ENCODE data around the gene LRPAP1.

DNA sequence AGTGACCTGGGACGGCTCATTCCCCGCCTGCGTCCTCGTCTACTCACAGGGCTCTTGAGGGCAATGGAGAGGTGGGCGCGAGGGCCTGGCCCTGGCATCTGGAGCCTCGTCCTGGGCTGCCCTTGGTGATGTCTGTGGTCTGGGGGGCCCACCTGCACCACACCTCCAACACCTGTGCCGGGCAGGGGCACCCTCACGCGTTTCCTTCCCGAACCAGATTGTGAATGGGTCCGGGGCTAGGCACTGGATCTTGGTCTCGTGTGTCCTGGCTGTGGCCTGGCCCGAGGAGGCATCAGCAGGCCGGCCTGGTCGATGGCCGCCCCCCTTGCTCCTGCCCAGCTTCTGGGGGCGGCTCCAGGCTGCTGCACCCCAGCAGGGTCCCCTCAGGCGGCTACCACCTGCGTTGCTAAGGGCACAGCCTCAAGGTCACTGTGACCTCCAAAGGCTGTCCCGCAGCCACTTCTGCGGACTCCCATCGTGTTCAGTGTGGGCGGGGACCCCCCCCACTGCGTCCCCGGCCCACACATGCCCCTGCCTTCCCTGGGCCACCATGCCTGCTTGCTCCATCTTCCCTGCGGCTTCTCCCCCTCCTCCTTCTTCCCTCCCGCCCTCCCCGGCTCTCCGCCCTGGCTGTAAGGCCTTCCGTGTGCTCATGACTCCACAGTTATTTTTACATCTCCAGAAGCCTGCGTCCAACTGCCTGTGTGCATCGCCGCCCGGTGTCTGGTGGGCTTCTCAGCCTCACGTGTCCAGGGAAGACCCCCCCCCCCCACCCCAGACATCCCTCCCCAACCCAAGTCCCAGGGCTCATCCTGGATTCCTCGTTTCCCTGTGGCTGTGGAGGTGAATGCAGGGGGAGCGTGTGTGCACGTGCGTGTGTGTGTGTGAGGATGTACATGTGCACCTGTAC is 65.3 kb downstream of the LRPAP1 start:
- TF ChIP-seq, protein P1, sequence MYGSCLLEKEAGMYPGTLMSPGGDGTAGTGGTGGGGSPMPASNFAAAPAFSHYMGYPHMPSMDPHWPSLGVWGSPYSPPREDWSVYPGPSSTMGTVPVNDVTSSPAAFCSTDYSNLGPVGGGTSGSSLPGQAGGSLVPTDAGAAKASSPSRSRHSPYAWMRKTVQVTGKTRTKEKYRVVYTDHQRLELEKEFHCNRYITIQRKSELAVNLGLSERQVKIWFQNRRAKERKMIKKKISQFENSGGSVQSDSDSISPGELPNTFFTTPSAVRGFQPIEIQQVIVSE (CRISPR knock-in tag; IDR thresholded peaks at IDR 0.05; ENCODE audit: borderline replicate concordance) = no peak
- TF ChIP-seq, protein P2, sequence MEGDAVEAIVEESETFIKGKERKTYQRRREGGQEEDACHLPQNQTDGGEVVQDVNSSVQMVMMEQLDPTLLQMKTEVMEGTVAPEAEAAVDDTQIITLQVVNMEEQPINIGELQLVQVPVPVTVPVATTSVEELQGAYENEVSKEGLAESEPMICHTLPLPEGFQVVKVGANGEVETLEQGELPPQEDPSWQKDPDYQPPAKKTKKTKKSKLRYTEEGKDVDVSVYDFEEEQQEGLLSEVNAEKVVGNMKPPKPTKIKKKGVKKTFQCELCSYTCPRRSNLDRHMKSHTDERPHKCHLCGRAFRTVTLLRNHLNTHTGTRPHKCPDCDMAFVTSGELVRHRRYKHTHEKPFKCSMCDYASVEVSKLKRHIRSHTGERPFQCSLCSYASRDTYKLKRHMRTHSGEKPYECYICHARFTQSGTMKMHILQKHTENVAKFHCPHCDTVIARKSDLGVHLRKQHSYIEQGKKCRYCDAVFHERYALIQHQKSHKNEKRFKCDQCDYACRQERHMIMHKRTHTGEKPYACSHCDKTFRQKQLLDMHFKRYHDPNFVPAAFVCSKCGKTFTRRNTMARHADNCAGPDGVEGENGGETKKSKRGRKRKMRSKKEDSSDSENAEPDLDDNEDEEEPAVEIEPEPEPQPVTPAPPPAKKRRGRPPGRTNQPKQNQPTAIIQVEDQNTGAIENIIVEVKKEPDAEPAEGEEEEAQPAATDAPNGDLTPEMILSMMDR (IDR thresholded peaks at IDR 0.05) = no peak
- no peak for TF ChIP-seq SP1 (CRISPR knock-in tag; conservative IDR thresholded peaks at IDR 0.05)
- TF ChIP-seq SMAD4 (CRISPR knock-in tag; IDR thresholded peaks at IDR 0.05) = no peak
- TF ChIP-seq, protein P3, sequence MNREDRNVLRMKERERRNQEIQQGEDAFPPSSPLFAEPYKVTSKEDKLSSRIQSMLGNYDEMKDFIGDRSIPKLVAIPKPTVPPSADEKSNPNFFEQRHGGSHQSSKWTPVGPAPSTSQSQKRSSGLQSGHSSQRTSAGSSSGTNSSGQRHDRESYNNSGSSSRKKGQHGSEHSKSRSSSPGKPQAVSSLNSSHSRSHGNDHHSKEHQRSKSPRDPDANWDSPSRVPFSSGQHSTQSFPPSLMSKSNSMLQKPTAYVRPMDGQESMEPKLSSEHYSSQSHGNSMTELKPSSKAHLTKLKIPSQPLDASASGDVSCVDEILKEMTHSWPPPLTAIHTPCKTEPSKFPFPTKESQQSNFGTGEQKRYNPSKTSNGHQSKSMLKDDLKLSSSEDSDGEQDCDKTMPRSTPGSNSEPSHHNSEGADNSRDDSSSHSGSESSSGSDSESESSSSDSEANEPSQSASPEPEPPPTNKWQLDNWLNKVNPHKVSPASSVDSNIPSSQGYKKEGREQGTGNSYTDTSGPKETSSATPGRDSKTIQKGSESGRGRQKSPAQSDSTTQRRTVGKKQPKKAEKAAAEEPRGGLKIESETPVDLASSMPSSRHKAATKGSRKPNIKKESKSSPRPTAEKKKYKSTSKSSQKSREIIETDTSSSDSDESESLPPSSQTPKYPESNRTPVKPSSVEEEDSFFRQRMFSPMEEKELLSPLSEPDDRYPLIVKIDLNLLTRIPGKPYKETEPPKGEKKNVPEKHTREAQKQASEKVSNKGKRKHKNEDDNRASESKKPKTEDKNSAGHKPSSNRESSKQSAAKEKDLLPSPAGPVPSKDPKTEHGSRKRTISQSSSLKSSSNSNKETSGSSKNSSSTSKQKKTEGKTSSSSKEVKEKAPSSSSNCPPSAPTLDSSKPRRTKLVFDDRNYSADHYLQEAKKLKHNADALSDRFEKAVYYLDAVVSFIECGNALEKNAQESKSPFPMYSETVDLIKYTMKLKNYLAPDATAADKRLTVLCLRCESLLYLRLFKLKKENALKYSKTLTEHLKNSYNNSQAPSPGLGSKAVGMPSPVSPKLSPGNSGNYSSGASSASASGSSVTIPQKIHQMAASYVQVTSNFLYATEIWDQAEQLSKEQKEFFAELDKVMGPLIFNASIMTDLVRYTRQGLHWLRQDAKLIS (CRISPR knock-in tag; IDR thresholded peaks at IDR 0.05; ENCODE audit: borderline replicate concordance) = no peak
- no peak for TF ChIP-seq ZNF121 (CRISPR knock-in tag; IDR thresholded peaks at IDR 0.05)
- TF ChIP-seq, protein P4, sequence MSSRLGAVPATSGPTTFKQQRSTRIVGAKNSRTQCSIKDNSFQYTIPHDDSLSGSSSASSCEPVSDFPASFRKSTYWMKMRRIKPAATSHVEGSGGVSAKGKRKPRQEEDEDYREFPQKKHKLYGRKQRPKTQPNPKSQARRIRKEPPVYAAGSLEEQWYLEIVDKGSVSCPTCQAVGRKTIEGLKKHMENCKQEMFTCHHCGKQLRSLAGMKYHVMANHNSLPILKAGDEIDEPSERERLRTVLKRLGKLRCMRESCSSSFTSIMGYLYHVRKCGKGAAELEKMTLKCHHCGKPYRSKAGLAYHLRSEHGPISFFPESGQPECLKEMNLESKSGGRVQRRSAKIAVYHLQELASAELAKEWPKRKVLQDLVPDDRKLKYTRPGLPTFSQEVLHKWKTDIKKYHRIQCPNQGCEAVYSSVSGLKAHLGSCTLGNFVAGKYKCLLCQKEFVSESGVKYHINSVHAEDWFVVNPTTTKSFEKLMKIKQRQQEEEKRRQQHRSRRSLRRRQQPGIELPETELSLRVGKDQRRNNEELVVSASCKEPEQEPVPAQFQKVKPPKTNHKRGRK (CRISPR knock-in tag; IDR thresholded peaks at IDR 0.05; ENCODE audit: borderline replicate concordance) = no peak
- TF ChIP-seq KAT7 (CRISPR knock-in tag; IDR thresholded peaks at IDR 0.05; ENCODE audit: borderline replicate concordance) = no peak
- TF ChIP-seq ZNF671 (CRISPR knock-in tag; IDR thresholded peaks at IDR 0.05) = no peak
- TF ChIP-seq, protein P5, sequence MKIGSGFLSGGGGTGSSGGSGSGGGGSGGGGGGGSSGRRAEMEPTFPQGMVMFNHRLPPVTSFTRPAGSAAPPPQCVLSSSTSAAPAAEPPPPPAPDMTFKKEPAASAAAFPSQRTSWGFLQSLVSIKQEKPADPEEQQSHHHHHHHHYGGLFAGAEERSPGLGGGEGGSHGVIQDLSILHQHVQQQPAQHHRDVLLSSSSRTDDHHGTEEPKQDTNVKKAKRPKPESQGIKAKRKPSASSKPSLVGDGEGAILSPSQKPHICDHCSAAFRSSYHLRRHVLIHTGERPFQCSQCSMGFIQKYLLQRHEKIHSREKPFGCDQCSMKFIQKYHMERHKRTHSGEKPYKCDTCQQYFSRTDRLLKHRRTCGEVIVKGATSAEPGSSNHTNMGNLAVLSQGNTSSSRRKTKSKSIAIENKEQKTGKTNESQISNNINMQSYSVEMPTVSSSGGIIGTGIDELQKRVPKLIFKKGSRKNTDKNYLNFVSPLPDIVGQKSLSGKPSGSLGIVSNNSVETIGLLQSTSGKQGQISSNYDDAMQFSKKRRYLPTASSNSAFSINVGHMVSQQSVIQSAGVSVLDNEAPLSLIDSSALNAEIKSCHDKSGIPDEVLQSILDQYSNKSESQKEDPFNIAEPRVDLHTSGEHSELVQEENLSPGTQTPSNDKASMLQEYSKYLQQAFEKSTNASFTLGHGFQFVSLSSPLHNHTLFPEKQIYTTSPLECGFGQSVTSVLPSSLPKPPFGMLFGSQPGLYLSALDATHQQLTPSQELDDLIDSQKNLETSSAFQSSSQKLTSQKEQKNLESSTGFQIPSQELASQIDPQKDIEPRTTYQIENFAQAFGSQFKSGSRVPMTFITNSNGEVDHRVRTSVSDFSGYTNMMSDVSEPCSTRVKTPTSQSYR (CRISPR knock-in tag; IDR thresholded peaks at IDR 0.05) = no peak
- TF ChIP-seq GTF2I (CRISPR knock-in tag; conservative IDR thresholded peaks at IDR 0.05) = no peak
